Mesothelial cell of epicardium (in vitro differentiated cells): Measurements from ENCODE around the gene PHACTR1. TPM values are rescaled to one million over a fixed set of nuclear protein-coding genes. Genes with fewer than 3 reads are reported as not detected.

ENCODE experiments used
- DNase-seq, 2 experiments: peaks; one replicate each; pipeline ENCODE4 v3.0.0; 2021; ENCODE audit warnings: low spot score in 2 of 2; ENCODE audit not compliant: unreplicated experiment in 2 of 2
- H3K27ac Mint-ChIP-seq: 2 replicates; pipeline ENCODE4 v1.8.0; 2021; ENCODE audit warnings: mixed read lengths
- H3K27me3 Mint-ChIP-seq: 2 replicates; pipeline ENCODE4 v1.8.0; 2021; ENCODE audit warnings: low read depth, mixed read lengths
- H3K36me3 Mint-ChIP-seq: 2 replicates; pipeline ENCODE4 v1.8.0; 2021; ENCODE audit warnings: mixed read lengths
- H3K4me1 Mint-ChIP-seq: 2 replicates; pipeline ENCODE4 v1.8.0; 2021; ENCODE audit warnings: mixed read lengths
- H3K4me3 Mint-ChIP-seq: 2 replicates; pipeline ENCODE4 v1.8.0; 2021; ENCODE audit warnings: mild to moderate bottlenecking, moderate library complexity, mixed read lengths
- H3K9me3 Mint-ChIP-seq: 2 replicates; pipeline ENCODE4 v1.8.0; 2021; ENCODE audit warnings: mixed read lengths
- CTCF ChIP-seq: fragments of 200-600 bp; sonication (generic); IDR thresholded peaks from one replicate; pipeline ENCODE4 v1.5.0; 2021; ENCODE audit warnings: antibody characterized with exemption; ENCODE audit not compliant: unreplicated experiment
- total RNA-seq: library from RNA; stranded (reverse); gene quantifications from 3 replicates; pipeline ENCODE4 v1.2.1, GENCODE V29; 2021

Gene PHACTR1
- total RNA-seq, 1 donor from 2014 or later = 0.76 TPM

GRCh38 chr6:12974551-12974950 lies 258.0 kb downstream of the PHACTR1 start:
- H3K4me3 Mint-ChIP-seq = no peak overlapping the region
- no peak overlapping the region for H3K27ac Mint-ChIP-seq
- peaks cover 4% of the 10 kb centered on the region for H3K4me1 Mint-ChIP-seq
- H3K27me3 Mint-ChIP-seq = no peaks in the 10 kb centered on the region
- H3K36me3 Mint-ChIP-seq = no peaks in the 10 kb centered on the region
- no peaks in the 10 kb centered on the region for H3K9me3 Mint-ChIP-seq
- DNase-seq = no peak
- TF ChIP-seq CTCF = no peak

GRCh38 chr6:12976366-12976765 lies 259.8 kb downstream of the PHACTR1 start:
- Mint-ChIP-seq H3K27me3 (peaks cover 2% of the 10 kb centered on the region), H3K9me3 (peaks cover 1% of the 10 kb centered on the region), H3K4me1 (peaks cover 4% of the 10 kb centered on the region), H3K27ac (no peak overlapping the region), H3K36me3 (no peaks in the 10 kb centered on the region), H3K4me3 (no peak overlapping the region)
- no peak for DNase-seq
- TF ChIP-seq CTCF = no peak

GRCh38 chr6:12977206-12977605 lies 260.6 kb downstream of the PHACTR1 start:
- peaks cover 4% of the 10 kb centered on the region for H3K27me3 Mint-ChIP-seq
- H3K36me3 Mint-ChIP-seq = no peaks in the 10 kb centered on the region
- TF ChIP-seq CTCF = no peak
- peaks cover 10% of the 10 kb centered on the region for H3K9me3 Mint-ChIP-seq
- peaks cover 4% of the 10 kb centered on the region for H3K4me1 Mint-ChIP-seq
- H3K27ac Mint-ChIP-seq = no peak overlapping the region
- no peak for DNase-seq
- H3K4me3 Mint-ChIP-seq = no peak overlapping the region

GRCh38 chr6:12977806-12978205 lies 261.2 kb downstream of the PHACTR1 start:
- Mint-ChIP-seq H3K27ac (no peak overlapping the region), H3K4me1 (peaks cover 4% of the 10 kb centered on the region), H3K4me3 (no peak overlapping the region), H3K27me3 (peaks cover 4% of the 10 kb centered on the region), H3K36me3 (no peaks in the 10 kb centered on the region), H3K9me3 (peaks cover 12% of the 10 kb centered on the region)
- TF ChIP-seq CTCF = no peak
- no peak for DNase-seq

- H3K27me3 Mint-ChIP-seq = peaks cover 4% of the 10 kb centered on the region
- TF ChIP-seq CTCF = no peak
- H3K9me3 Mint-ChIP-seq = peaks cover 22% of the 10 kb centered on the region
Observed at GRCh38 chr6:12980741-12981140, 264.2 kb downstream of the PHACTR1 start.

GRCh38 chr6:12984776-12985175 lies 268.2 kb downstream of the PHACTR1 start:
- Mint-ChIP-seq H3K27ac (no peak overlapping the region), H3K4me1 (no peaks in the 10 kb centered on the region), H3K9me3 (peaks cover 22% of the 10 kb centered on the region), H3K36me3 (no peaks in the 10 kb centered on the region), H3K27me3 (peaks cover 9% of the 10 kb centered on the region), H3K4me3 (no peak overlapping the region)
- DNase-seq = no peak
- TF ChIP-seq CTCF = no peak

More at GRCh38 chr6:12980741-12981140, 264.2 kb downstream of the PHACTR1 start:
- no peak for DNase-seq
- H3K4me3 Mint-ChIP-seq = no peak overlapping the region
- H3K4me1 Mint-ChIP-seq = no peaks in the 10 kb centered on the region
- no peak overlapping the region for H3K27ac Mint-ChIP-seq
- H3K36me3 Mint-ChIP-seq = no peaks in the 10 kb centered on the region
